ENCODE results near the gene POU2AF1. TPM values are rescaled to one million over a fixed set of nuclear protein-coding genes. Genes with fewer than 3 reads are reported as not detected.

POU2AF1 gene
- total and polyA plus RNA-seq, 2 donors, result 1.0 TPM

GRCh38 chr11:111388420-111388819 lies 9.3 kb upstream of the POU2AF1 start:
- DNase-seq (ENCODE audit: extremely low spot score), result no peak
- H3K4me3 ChIP-seq (ENCODE audit: low read depth, low read length), result no peak overlapping the region
- 95% methylated on average over 4 of the region's 4 CpGs for WGBS
- H3K36me3 ChIP-seq (ENCODE audit: insufficient read depth), result no peaks in the 10 kb centered on the region
- H3K27ac ChIP-seq (ENCODE audit: low read depth), result no peak overlapping the region
- H3K4me1 ChIP-seq (ENCODE audit: insufficient read depth), result no peaks in the 10 kb centered on the region

GRCh38 chr11:111387363-111387762 lies 8.3 kb upstream of the POU2AF1 start:
- no peak overlapping the region for H3K27ac ChIP-seq (ENCODE audit: low read depth)
- 82% methylated on average over 2 of the region's 2 CpGs for WGBS
- no peaks in the 10 kb centered on the region for H3K4me1 ChIP-seq (ENCODE audit: insufficient read depth)
- no peaks in the 10 kb centered on the region for H3K36me3 ChIP-seq (ENCODE audit: insufficient read depth)
- H3K4me3 ChIP-seq (ENCODE audit: low read depth, low read length), result no peak overlapping the region
- DNase-seq (ENCODE audit: extremely low spot score), result no peak

- H3K27ac ChIP-seq (ENCODE audit: low read depth), result no peak overlapping the region
- H3K36me3 ChIP-seq (ENCODE audit: insufficient read depth), result no peaks in the 10 kb centered on the region
- DNase-seq (ENCODE audit: extremely low spot score), result no peak
- WGBS, result 89% methylated on average over 4 of the region's 4 CpGs
- no peak overlapping the region for H3K4me3 ChIP-seq (ENCODE audit: low read depth, low read length)
- H3K4me1 ChIP-seq (ENCODE audit: insufficient read depth), result no peaks in the 10 kb centered on the region
Observed at GRCh38 chr11:111386611-111387150, 7.6 kb upstream of the POU2AF1 start.

- no peaks in the 10 kb centered on the region for H3K4me1 ChIP-seq (ENCODE audit: insufficient read depth)
- WGBS, result over 99% methylated on average over 1 of the region's 1 CpG
Observed at GRCh38 chr11:111384494-111384893, 5.4 kb upstream of the POU2AF1 start.

GRCh38 chr11:111382451-111382850 lies 3.4 kb upstream of the POU2AF1 start:
- Histone ChIP-seq H3K36me3 (ENCODE audit: insufficient read depth) (no peaks in the 10 kb centered on the region), H3K27ac (ENCODE audit: low read depth) (no peak overlapping the region), H3K4me3 (ENCODE audit: low read depth, low read length) (no peak overlapping the region), H3K4me1 (ENCODE audit: insufficient read depth) (no peaks in the 10 kb centered on the region)
- no peak for DNase-seq (ENCODE audit: extremely low spot score)
- 97% methylated on average over 2 of the region's 2 CpGs for WGBS

More at GRCh38 chr11:111384494-111384893, 5.4 kb upstream of the POU2AF1 start:
- Histone ChIP-seq H3K4me3 (ENCODE audit: low read depth, low read length) (no peak overlapping the region), H3K36me3 (ENCODE audit: insufficient read depth) (no peaks in the 10 kb centered on the region), H3K27ac (ENCODE audit: low read depth) (no peak overlapping the region)
- no peak for DNase-seq (ENCODE audit: extremely low spot score)

- Histone ChIP-seq H3K4me1 (ENCODE audit: insufficient read depth) (no peaks in the 10 kb centered on the region), H3K4me3 (ENCODE audit: low read depth, low read length) (no peak overlapping the region), H3K27ac (ENCODE audit: low read depth) (no peak overlapping the region), H3K36me3 (ENCODE audit: insufficient read depth) (no peaks in the 10 kb centered on the region)
- DNase-seq (ENCODE audit: extremely low spot score), result no peak
- WGBS, result 88% methylated on average over 14 of the region's 14 CpGs
Observed at GRCh38 chr11:111379602-111380136, 594 bp upstream of the POU2AF1 start.

- no peak overlapping the region for H3K27ac ChIP-seq (ENCODE audit: low read depth)
- no peaks in the 10 kb centered on the region for H3K4me1 ChIP-seq (ENCODE audit: insufficient read depth)
- no peak for DNase-seq (ENCODE audit: extremely low spot score)
- no peaks in the 10 kb centered on the region for H3K36me3 ChIP-seq (ENCODE audit: insufficient read depth)
- WGBS, result 63% methylated on average over 8 of the region's 8 CpGs
- H3K4me3 ChIP-seq (ENCODE audit: low read depth, low read length), result no peak overlapping the region
Observed at GRCh38 chr11:111378185-111378860, 752 bp downstream of the POU2AF1 start.

GRCh38 chr11:111376181-111376871 lies 2.7 kb downstream of the POU2AF1 start:
- H3K36me3 ChIP-seq (ENCODE audit: insufficient read depth), result no peaks in the 10 kb centered on the region
- H3K4me3 ChIP-seq (ENCODE audit: low read depth, low read length), result no peak overlapping the region
- no peak overlapping the region for H3K27ac ChIP-seq (ENCODE audit: low read depth)
- no peak for DNase-seq (ENCODE audit: extremely low spot score)
- H3K4me1 ChIP-seq (ENCODE audit: insufficient read depth), result no peaks in the 10 kb centered on the region
- 59% methylated on average over 3 of the region's 3 CpGs for WGBS

- Histone ChIP-seq H3K27ac (ENCODE audit: low read depth) (no peak overlapping the region), H3K36me3 (ENCODE audit: insufficient read depth) (no peaks in the 10 kb centered on the region), H3K4me1 (ENCODE audit: insufficient read depth) (no peaks in the 10 kb centered on the region), H3K4me3 (ENCODE audit: low read depth, low read length) (no peak overlapping the region)
- 99% methylated on average over 1 of the region's 1 CpG for WGBS
- no peak for DNase-seq (ENCODE audit: extremely low spot score)
Observed at GRCh38 chr11:111373590-111373989, 5.5 kb downstream of the POU2AF1 start.

GRCh38 chr11:111372538-111372937 lies 6.5 kb downstream of the POU2AF1 start:
- no peaks in the 10 kb centered on the region for H3K4me1 ChIP-seq (ENCODE audit: insufficient read depth)
- 90% methylated on average over 2 of the region's 2 CpGs for WGBS
- H3K4me3 ChIP-seq (ENCODE audit: low read depth, low read length), result no peak overlapping the region
- H3K27ac ChIP-seq (ENCODE audit: low read depth), result no peak overlapping the region
- H3K36me3 ChIP-seq (ENCODE audit: insufficient read depth), result no peaks in the 10 kb centered on the region
- no peak for DNase-seq (ENCODE audit: extremely low spot score)

GRCh38 chr11:111370902-111371578 lies 8.0 kb downstream of the POU2AF1 start:
- Histone ChIP-seq H3K36me3 (ENCODE audit: insufficient read depth) (no peaks in the 10 kb centered on the region), H3K4me1 (ENCODE audit: insufficient read depth) (no peaks in the 10 kb centered on the region), H3K27ac (ENCODE audit: low read depth) (no peak overlapping the region), H3K4me3 (ENCODE audit: low read depth, low read length) (no peak overlapping the region)
- WGBS, result 74% methylated on average over 7 of the region's 7 CpGs
- DNase-seq (ENCODE audit: extremely low spot score), result no peak

GRCh38 chr11:111370270-111370901 lies 8.7 kb downstream of the POU2AF1 start:
- Histone ChIP-seq H3K4me3 (ENCODE audit: low read depth, low read length) (no peak overlapping the region), H3K27ac (ENCODE audit: low read depth) (no peak overlapping the region), H3K4me1 (ENCODE audit: insufficient read depth) (no peaks in the 10 kb centered on the region), H3K36me3 (ENCODE audit: insufficient read depth) (no peaks in the 10 kb centered on the region)
- DNase-seq (ENCODE audit: extremely low spot score), result no peak
- WGBS, result 91% methylated on average over 3 of the region's 3 CpGs

- Histone ChIP-seq H3K4me3 (ENCODE audit: low read depth, low read length) (no peak overlapping the region), H3K27ac (ENCODE audit: low read depth) (no peak overlapping the region), H3K36me3 (ENCODE audit: insufficient read depth) (no peaks in the 10 kb centered on the region), H3K4me1 (ENCODE audit: insufficient read depth) (no peaks in the 10 kb centered on the region)
- no peak for DNase-seq (ENCODE audit: extremely low spot score)
- 97% methylated on average over 2 of the region's 2 CpGs for WGBS
Observed at GRCh38 chr11:111368285-111368560, 10.9 kb downstream of the POU2AF1 start.
